IMR-90 (cell line): Measurements from ENCODE around the gene SRP54. TPM values are rescaled to one million over a fixed set of nuclear protein-coding genes. Genes with fewer than 3 reads are reported as not detected.

Experiments used
- ATAC-seq: fragments of 200-7000 bp; cut with Tn5 transposase; 2 replicates; pipeline ENCODE4 v1.9.1; 2020; ENCODE audit warnings: low read depth, mild to moderate bottlenecking, moderate library complexity
- BruUV-seq: library from RNA; stranded (reverse); fragments of 400-500 nt; replicated peaks from 2 replicates; lab custom pipeline; 2021; lab: Mats Ljungman, UMichigan
- CTCF ChIA-PET: fragments of 300-600 bp; formaldehyde crosslinking; extraction: SDS; loops from one replicate; lab custom pipeline; 2021; ENCODE audit warnings: antibody characterized with exemption; lab: Yijun Ruan, JAX
- POLR2A ChIA-PET: fragments of 300-600 bp; sonication (Branson Sonifier 250); formaldehyde crosslinking; loops from one replicate; lab custom pipeline; 2022; ENCODE audit warnings: antibody characterized with exemption; ENCODE audit not compliant: unreplicated experiment; lab: Charles Lee
- DNase-seq: peaks from one replicate; pipeline ENCODE4 v3.0.0; 2013
- H2AFZ ChIP-seq: replicated peaks from 2 replicates; pipeline ENCODE3; 2013; ENCODE audit warnings: low read length, mild to moderate bottlenecking; ENCODE audit not compliant: poor library complexity
- H2AK5ac ChIP-seq: 2 replicates; pipeline ENCODE4 v1.6.1; 2013; ENCODE audit warnings: low read depth, low read length, inconsistent platforms
- H2AK9ac ChIP-seq: replicated peaks from 2 replicates; pipeline ENCODE3; 2013; ENCODE audit warnings: mild to moderate bottlenecking, low read depth, low read length, moderate library complexity; ENCODE audit not compliant: poor library complexity
- H2BK120ac ChIP-seq: 2 replicates; pipeline ENCODE4 v1.6.1; 2013; ENCODE audit warnings: low read depth, low read length, inconsistent platforms
- H2BK15ac ChIP-seq: 3 replicates; pipeline ENCODE4 v1.6.1; 2013; ENCODE audit warnings: low read depth, low read length, inconsistent platforms
- H2BK20ac ChIP-seq: 2 replicates; pipeline ENCODE4 v1.6.1; 2013; ENCODE audit warnings: low read depth, mild to moderate bottlenecking, inconsistent platforms, low read length, moderate library complexity
- H2BK5ac ChIP-seq: 2 replicates; pipeline ENCODE4 v1.6.1; 2013; ENCODE audit warnings: mild to moderate bottlenecking, low read depth, low read length, inconsistent platforms; ENCODE audit not compliant: poor library complexity, severe bottlenecking
- H3K14ac ChIP-seq: replicated peaks from 2 replicates; pipeline ENCODE4 v1.6.1; 2013; ENCODE audit warnings: low read depth, low read length, inconsistent platforms
- H3K18ac ChIP-seq: 2 replicates; pipeline ENCODE4 v1.6.1; 2013; ENCODE audit warnings: low read depth, low read length, control low read depth
- H3K23ac ChIP-seq: 2 replicates; pipeline ENCODE4 v1.6.1; 2013; ENCODE audit warnings: low read depth, low read length, inconsistent platforms
- H3K27ac ChIP-seq: 2 replicates; pipeline ENCODE4 v1.5.1; 2013; ENCODE audit warnings: mild to moderate bottlenecking, control low read depth, low read length; ENCODE audit not compliant: insufficient read depth
- H3K27me3 ChIP-seq: 2 replicates; pipeline ENCODE4 v1.6.1; 2013; ENCODE audit warnings: low read length; ENCODE audit not compliant: control insufficient read depth, insufficient read depth
- H3K36me3 ChIP-seq: 2 replicates; pipeline ENCODE4 v1.6.1; 2013; ENCODE audit warnings: low read length, mixed read lengths; ENCODE audit not compliant: control insufficient read depth, insufficient read depth
- H3K4ac ChIP-seq: 2 replicates; pipeline ENCODE4 v1.6.1; 2013; ENCODE audit warnings: low read depth, low read length, inconsistent platforms
- H3K4me1 ChIP-seq: 2 replicates; pipeline ENCODE4 v1.6.1; 2013; ENCODE audit warnings: low read length, mixed read lengths; ENCODE audit not compliant: control insufficient read depth, insufficient read depth
- H3K4me2 ChIP-seq: 2 replicates; pipeline ENCODE4 v1.6.1; 2013; ENCODE audit warnings: low read depth, mild to moderate bottlenecking, control low read depth, low read length, moderate library complexity
- H3K4me3 ChIP-seq: 2 replicates; pipeline ENCODE4 v1.5.1; 2013; ENCODE audit warnings: low read depth, mild to moderate bottlenecking, control low read depth, low read length, moderate library complexity; ENCODE audit not compliant: insufficient read depth
- H3K56ac ChIP-seq: 2 replicates; pipeline ENCODE4 v1.6.1; 2013; ENCODE audit warnings: low read length, inconsistent platforms; ENCODE audit not compliant: insufficient read depth; ENCODE audit errors: extremely low read depth
- H3K79me1 ChIP-seq, 2 experiments: 2 replicates each; pipeline ENCODE4 v1.6.1; 2013; ENCODE audit warnings: low read length in 2 of 2, inconsistent platforms in 1 of 2, low read depth in 1 of 2
- H3K9ac ChIP-seq: 2 replicates; pipeline ENCODE4 v1.6.1; 2013; ENCODE audit warnings: low read depth, low read length, control low read depth
- H3K9me1 ChIP-seq: 2 replicates; pipeline ENCODE4 v1.6.1; 2013; ENCODE audit warnings: low read length, inconsistent platforms; ENCODE audit not compliant: insufficient read depth
- H3K9me3 ChIP-seq: 2 replicates; pipeline ENCODE4 v1.6.1; 2013; ENCODE audit warnings: low read length; ENCODE audit not compliant: control insufficient read depth, insufficient read depth
- H4K20me1 ChIP-seq: 2 replicates; pipeline ENCODE4 v1.6.1; 2013; ENCODE audit warnings: low read length, inconsistent platforms; ENCODE audit not compliant: insufficient read depth
- H4K5ac ChIP-seq: 2 replicates; pipeline ENCODE4 v1.6.1; 2013; ENCODE audit warnings: mild to moderate bottlenecking, low read depth, low read length, control low read depth
- H4K8ac ChIP-seq, 2 experiments: 2 replicates each; pipeline ENCODE4 v1.6.1; 2013; ENCODE audit warnings: low read depth in 2 of 2, low read length in 2 of 2, control low read depth in 1 of 2, inconsistent platforms in 1 of 2
- H4K91ac ChIP-seq: 2 replicates; pipeline ENCODE4 v1.6.1; 2013; ENCODE audit warnings: low read depth, low read length, inconsistent platforms; ENCODE audit not compliant: insufficient read depth
- CTCF ChIP-seq: conservative IDR thresholded peaks from 2 replicates; pipeline ENCODE4 v1.5.1; 2012; ENCODE audit warnings: mild to moderate bottlenecking, low read depth, low read length, improper control_type of control experiment
- USF2 ChIP-seq: fragments of 150-350 bp; IDR thresholded peaks from 2 replicates; pipeline ENCODE4 v1.6.1; 2017; ENCODE audit warnings: mild to moderate bottlenecking, antibody characterized with exemption, low read length, low read depth
- WGBS, 2 experiments: methylation state at CpG; one replicate each; pipeline versions ENCODE4 v1.1.5 to v1.1.7; 2013; ENCODE audit warnings: missing lambda C conversion rate in 2 of 2; ENCODE audit not compliant: insufficient read length in 1 of 2; ENCODE audit errors: extremely low coverage in 2 of 2; 5-methylcytosine and 5-hydroxymethylcytosine counted together
- dilution Hi-C: fragments of 300-500 bp; cut with HindIII; formaldehyde crosslinking; loops from one replicate; pipeline ENCODE4 v1.14.3; 2018; ENCODE audit warnings: low sequenced_read_pairs; ENCODE audit not compliant: unreplicated experiment
- in situ Hi-C: fragments of 300-500 bp; cut with MboI; formaldehyde crosslinking; loops from 3 replicates; pipeline ENCODE4 v1.14.3; 2019; ENCODE audit warnings: low sequenced_read_pairs, inconsistent platforms, mixed read lengths
- intact Hi-C: fragments of 100-400 bp; cut with micrococcal nuclease; formaldehyde crosslinking; loops from 2 replicates; pipeline ENCODE4 v1.10.0; 2022
- polyA plus RNA-seq, 3 experiments: library from polyadenylated mRNA; depleted of rRNA; stranded (reverse); fragments of >200 nt; gene quantifications; 2 replicates each; pipeline ENCODE4 v1.2.3, GENCODE V29; 2012; ENCODE audit warnings: low replicate concordance in 1 of 3
- total RNA-seq: library from RNA; depleted of rRNA; stranded (reverse); fragments of >200 nt; gene quantifications from 2 replicates; pipeline ENCODE4 v1.2.3, GENCODE V29; 2012

SRP54 gene
- total and polyA plus RNA-seq, 2 of the 4 experiments (the other 2 are of a cell fraction): 56.2 to 63.3 TPM

GRCh38 chr14:34966413-34966812 is 16.4 kb upstream of the SRP54 start:
- no peak for ATAC-seq
- no TSS peak for BruUV-seq

More at GRCh38 chr14:34966413-34966812, 16.4 kb upstream of the SRP54 start:
- Histone ChIP-seq H2AFZ (no peak overlapping the region), H3K4me2 (no peak overlapping the region), H4K5ac (no peak overlapping the region), H3K4me1 (peaks cover 4% of the 10 kb centered on the region), H2AK5ac (no peak overlapping the region), H3K27me3 (no peaks in the 10 kb centered on the region), H2AK9ac (no peak overlapping the region), H3K9me3 (no peaks in the 10 kb centered on the region), H3K9ac (no peak overlapping the region), H3K4ac (no peak overlapping the region), H3K14ac (no peak overlapping the region), H2BK5ac (no peak overlapping the region), H3K18ac (no peak overlapping the region), H3K79me1 (peaks cover 0 to 14% of the 10 kb centered on the region in 2 experiments; a peak in 3 of 4 replicates), H3K27ac (no peak overlapping the region), H4K91ac (no peak overlapping the region), H3K4me3 (no peak overlapping the region), H3K23ac (no peak overlapping the region), H2BK15ac (no peak overlapping the region), H2BK20ac (no peak overlapping the region), H3K56ac (no peak overlapping the region), H2BK120ac (no peak overlapping the region), H3K9me1 (peaks cover 7% of the 10 kb centered on the region), H4K8ac (no peak overlapping the region), H3K36me3 (peaks cover 5% of the 10 kb centered on the region), H4K20me1 (no peaks in the 10 kb centered on the region)
- intact Hi-C loops: no loop called here
- TF ChIP-seq CTCF: no peak
- TF ChIP-seq USF2: no peak
- no CpG with 5 or more reads among the region's 3 CpGs for WGBS, 2 experiments
- no peak for DNase-seq
- ChIA-PET CTCF (interaction anchor here (1.3 kb wide), 1 partner anchor 14 kb away, joined by 4 read pairs; no protein-coding TSS in a partner anchor), POLR2A (no interaction called here)
- in situ Hi-C loops: no loop called here
- dilution Hi-C loops: no loop called here
